Neuronal stem cell (in vitro differentiated cells): ENCODE measurements around the gene ABCD2.
A peak's percentile ranks its signal among the peaks of the same experiment; 100 is the strongest.

Source experiments
- DNase-seq: peaks from one replicate; pipeline ENCODE4 v3.0.0-alpha.2; 2013; ENCODE audit warnings: low spot score
- H2AFZ ChIP-seq: one replicate; pipeline ENCODE4 v1.6.1; 2013; ENCODE audit warnings: mild to moderate bottlenecking, low read length, inconsistent platforms
- H2AK5ac ChIP-seq: 2 replicates; pipeline ENCODE4 v1.6.1; 2013; ENCODE audit warnings: low read depth, mild to moderate bottlenecking, inconsistent platforms, low read length, moderate library complexity, mixed read lengths
- H2BK120ac ChIP-seq: 2 replicates; pipeline ENCODE4 v1.6.1; 2013; ENCODE audit warnings: low read depth, mild to moderate bottlenecking, inconsistent platforms, low read length, moderate library complexity, mixed read lengths
- H2BK12ac ChIP-seq: one replicate; pipeline ENCODE4 v1.6.1; 2013; ENCODE audit warnings: low read length, inconsistent platforms
- H2BK15ac ChIP-seq: 2 replicates; pipeline ENCODE4 v1.6.1; 2013; ENCODE audit warnings: mild to moderate bottlenecking, low read length, inconsistent platforms, mixed read lengths
- H2BK5ac ChIP-seq: one replicate; pipeline ENCODE4 v1.6.1; 2013; ENCODE audit warnings: inconsistent platforms, mild to moderate bottlenecking, low read length, moderate library complexity
- H3K14ac ChIP-seq: one replicate; pipeline ENCODE4 v1.6.1; 2013; ENCODE audit warnings: low read length, inconsistent platforms
- H3K18ac ChIP-seq: 2 replicates; pipeline ENCODE4 v1.6.1; 2013; ENCODE audit warnings: low read length, inconsistent platforms
- H3K23ac ChIP-seq: 2 replicates; pipeline ENCODE4 v1.6.1; 2013; ENCODE audit warnings: low read depth, mild to moderate bottlenecking, mixed read lengths, low read length, inconsistent platforms; ENCODE audit not compliant: poor library complexity
- H3K27ac ChIP-seq: replicated peaks from 3 replicates; pipeline ENCODE4 v1.5.1; 2013; ENCODE audit warnings: low read length, inconsistent platforms
- H3K27me3 ChIP-seq, 3 experiments: 2 replicates each; pipeline ENCODE4 v1.6.1; 2013; ENCODE audit warnings: low read length in 3 of 3, mild to moderate bottlenecking in 2 of 3, inconsistent platforms in 1 of 3, low read depth in 1 of 3, mixed read lengths in 1 of 3, moderate library complexity in 1 of 3; ENCODE audit not compliant: control insufficient read depth in 3 of 3, insufficient read depth in 3 of 3
- H3K36me3 ChIP-seq, 2 donors: replicated peaks in 1 of 2; 2 replicates each; pipeline ENCODE4 v1.6.1; 2013; ENCODE audit warnings: low read length in 2 of 2; ENCODE audit not compliant: control insufficient read depth in 2 of 2, insufficient read depth in 2 of 2
- H3K4ac ChIP-seq: 2 replicates; pipeline ENCODE4 v1.6.1; 2013; ENCODE audit warnings: inconsistent platforms, mild to moderate bottlenecking, low read length, moderate library complexity
- H3K4me1 ChIP-seq, 2 donors: 1 replicate in 1 of 2; 2 replicates in 1 of 2; pipeline ENCODE4 v1.6.1; 2013; ENCODE audit warnings: low read length in 2 of 2, low read depth in 1 of 2; ENCODE audit not compliant: control insufficient read depth in 2 of 2, insufficient read depth in 1 of 2
- H3K4me2 ChIP-seq: one replicate; pipeline ENCODE4 v1.6.1; 2013; ENCODE audit warnings: mild to moderate bottlenecking, low read length, inconsistent platforms; ENCODE audit not compliant: insufficient read depth, poor library complexity, severe bottlenecking
- H3K4me3 ChIP-seq, 2 donors: 2 replicates each; pipeline ENCODE4 v1.5.1; 2013; ENCODE audit warnings: low read length in 2 of 2, mild to moderate bottlenecking in 2 of 2, inconsistent platforms in 1 of 2, moderate library complexity in 1 of 2
- H3K79me1 ChIP-seq: one replicate; pipeline ENCODE4 v1.6.1; 2013; ENCODE audit warnings: low read depth, mild to moderate bottlenecking, inconsistent platforms, low read length, moderate library complexity
- H3K9ac ChIP-seq: one replicate; pipeline ENCODE4 v1.6.1; 2013; ENCODE audit warnings: mild to moderate bottlenecking, low read depth, low read length, inconsistent platforms; ENCODE audit not compliant: poor library complexity
- H3K9me3 ChIP-seq, 2 donors: replicated peaks in 1 of 2; 2 replicates each; pipeline versions ENCODE3 to v1.6.1; 2013; ENCODE audit warnings: low read length in 2 of 2, mild to moderate bottlenecking in 2 of 2, inconsistent platforms in 1 of 2, low read depth in 1 of 2, mixed read lengths in 1 of 2, moderate library complexity in 1 of 2; ENCODE audit not compliant: control insufficient read depth in 2 of 2, insufficient read depth in 1 of 2
- H4K8ac ChIP-seq: one replicate; pipeline ENCODE4 v1.6.1; 2013; ENCODE audit warnings: low read depth, mild to moderate bottlenecking, inconsistent platforms, low read length, moderate library complexity
- H4K91ac ChIP-seq: one replicate; pipeline ENCODE4 v1.6.1; 2013; ENCODE audit warnings: low read length, low read depth, mild to moderate bottlenecking, inconsistent platforms; ENCODE audit not compliant: poor library complexity
- WGBS, 2 donors: extraction: QIAGEN DNeasy Blood & Tissue Kit; methylation state at CpG; one replicate each; pipeline ENCODE4 v1.1.7; 2013; ENCODE audit warnings: missing lambda C conversion rate in 2 of 2, mixed read lengths in 1 of 2; ENCODE audit not compliant: insufficient read length in 2 of 2, insufficient replicate concordance in 1 of 2; ENCODE audit errors: extremely low coverage in 2 of 2; 5-methylcytosine and 5-hydroxymethylcytosine counted together

ABCD2 gene

DNA sequence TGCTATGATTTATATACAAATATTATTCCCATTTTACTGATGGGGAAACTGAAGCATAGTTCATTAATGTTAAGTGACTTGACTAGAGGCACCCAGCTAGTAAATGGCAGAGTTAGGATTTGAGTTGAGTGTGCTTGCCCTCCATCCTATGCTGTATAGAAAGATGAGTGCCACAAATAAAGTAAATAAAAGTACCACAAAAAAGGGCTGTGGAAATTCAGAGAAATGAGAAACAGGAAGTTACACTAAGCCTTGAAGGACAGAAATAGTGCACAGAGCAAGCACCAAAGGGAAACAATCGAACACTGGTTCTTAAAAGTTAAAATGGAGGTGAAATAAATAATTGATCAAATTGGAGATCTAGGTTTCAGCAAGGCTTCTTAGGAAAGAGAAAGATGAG is 9.2 kb upstream of the ABCD2 start:
- Histone ChIP-seq H3K9ac (no peak overlapping the region), H3K4me1 (no peaks in the 10 kb centered on the region), H2BK15ac (no peak overlapping the region), H3K79me1 (no peaks in the 10 kb centered on the region), H2AFZ (no peak overlapping the region), H3K4ac (no peak overlapping the region), H3K4me3 (no peak overlapping the region), H3K27me3 (no peaks in the 10 kb centered on the region), H3K4me2 (no peak overlapping the region), H2BK120ac (no peak overlapping the region), H2BK5ac (no peak overlapping the region), H4K91ac (no peak overlapping the region), H3K36me3 (no peaks in the 10 kb centered on the region), H2BK12ac (no peak overlapping the region), H3K14ac (no peak overlapping the region), H3K9me3 (no peaks in the 10 kb centered on the region), H3K18ac (no peak overlapping the region), H4K8ac (no peak overlapping the region), H3K23ac (no peak overlapping the region), H2AK5ac (no peak overlapping the region), H3K27ac (no peak overlapping the region)
- no peak for DNase-seq
- no CpG with 5 or more reads among the region's 1 CpG for WGBS, 2 donors

GRCh38 chr12:39627914-39628313 is 8.3 kb upstream of the ABCD2 start:
- Histone ChIP-seq H2BK12ac (no peak overlapping the region), H3K4me3 (no peak overlapping the region), H3K4me2 (no peak overlapping the region), H3K4me1 (no peaks in the 10 kb centered on the region), H3K27me3 (no peaks in the 10 kb centered on the region), H3K79me1 (no peaks in the 10 kb centered on the region), H3K18ac (no peak overlapping the region), H3K9ac (no peak overlapping the region), H3K23ac (no peak overlapping the region), H3K4ac (no peak overlapping the region), H4K8ac (no peak overlapping the region), H2AK5ac (no peak overlapping the region), H2AFZ (no peak overlapping the region), H3K27ac (no peak overlapping the region), H2BK5ac (no peak overlapping the region), H3K36me3 (no peaks in the 10 kb centered on the region), H3K14ac (no peak overlapping the region), H3K9me3 (no peaks in the 10 kb centered on the region), H2BK120ac (no peak overlapping the region), H4K91ac (no peak overlapping the region), H2BK15ac (no peak overlapping the region)
- no CpG with 5 or more reads among the region's 1 CpG for WGBS, 2 donors
- no peak for DNase-seq

DNA sequence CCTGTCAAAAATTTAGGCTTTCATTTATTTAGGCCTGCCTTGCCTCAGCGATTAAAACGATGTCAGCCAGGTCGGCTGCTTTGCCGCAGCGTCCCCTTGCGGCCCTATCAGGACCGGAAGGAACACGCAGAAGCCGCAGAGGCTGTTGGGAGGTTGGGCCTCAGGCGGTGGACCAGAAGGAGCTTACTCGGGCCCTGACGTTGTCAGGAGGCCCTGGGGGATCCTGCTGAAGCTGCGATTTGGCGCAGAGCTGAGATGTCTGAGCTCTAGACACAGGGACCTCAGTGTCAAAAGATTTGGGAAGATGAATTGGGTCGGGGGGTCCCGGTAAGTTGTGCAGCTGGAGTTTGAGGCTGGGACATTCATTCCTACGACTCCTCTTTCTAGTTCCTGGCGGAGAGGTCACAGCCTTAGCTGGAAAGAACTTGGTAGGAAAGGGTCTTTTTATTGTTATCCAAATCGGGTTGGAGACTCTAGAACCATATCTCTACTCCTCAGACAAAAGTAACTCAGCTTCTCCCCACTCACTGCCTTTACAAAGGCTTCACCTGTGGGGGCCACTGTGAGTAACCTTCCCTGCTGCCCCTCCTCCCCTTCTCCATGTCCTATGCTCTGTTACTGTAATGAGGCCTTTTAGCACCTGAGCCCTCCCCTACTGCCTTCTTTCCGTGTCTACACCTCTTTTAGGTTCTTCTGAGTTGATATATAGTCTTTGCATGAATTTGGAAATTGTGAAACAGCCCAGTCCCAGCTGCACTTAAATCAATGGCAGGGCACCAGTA is 6.6 kb upstream of the ABCD2 start:
- Histone ChIP-seq H2AFZ (peak overlapping the region; percentile 3), H3K18ac (no peak overlapping the region), H3K4me3 (no peak overlapping the region), H2AK5ac (no peak overlapping the region), H3K79me1 (no peaks in the 10 kb centered on the region), H2BK15ac (no peak overlapping the region), H2BK12ac (no peak overlapping the region), H3K9ac (no peak overlapping the region), H3K36me3 (no peaks in the 10 kb centered on the region), H3K4ac (no peak overlapping the region), H3K14ac (no peak overlapping the region), H3K23ac (no peak overlapping the region), H3K4me2 (no peak overlapping the region), H3K4me1 (no peaks in the 10 kb centered on the region), H3K27ac (no peak overlapping the region), H2BK120ac (no peak overlapping the region), H3K27me3 (no peaks in the 10 kb centered on the region), H4K8ac (no peak overlapping the region), H2BK5ac (no peak overlapping the region), H4K91ac (no peak overlapping the region), H3K9me3 (no peaks in the 10 kb centered on the region)
- DNase-seq = no peak
- WGBS, 2 donors = no CpG with 5 or more reads among the region's 20 CpGs

DNA sequence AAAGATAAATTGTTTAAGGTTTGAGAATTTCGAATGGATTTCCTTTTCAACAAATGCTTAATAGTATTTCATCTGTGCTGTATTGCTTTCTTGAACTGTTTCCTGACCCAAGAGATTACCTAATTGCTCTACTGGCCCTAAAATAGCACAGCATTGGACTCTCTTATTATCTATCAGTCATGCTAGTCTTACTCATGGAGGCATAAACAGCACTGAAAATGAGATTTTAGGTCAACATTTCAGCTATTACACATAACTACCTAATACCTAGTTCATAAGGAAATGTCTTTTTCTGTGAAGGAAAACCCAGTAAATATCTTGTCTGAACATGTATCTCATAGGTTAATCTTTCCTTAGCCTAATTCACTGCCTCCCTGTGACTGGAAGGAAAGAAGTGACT is 4.3 kb upstream of the ABCD2 start:
- Histone ChIP-seq H3K14ac (no peak overlapping the region), H3K4me1 (peaks cover 0 to 1% of the 10 kb centered on the region in 2 donors), H3K4ac (no peak overlapping the region), H3K27ac (no peak overlapping the region), H3K23ac (no peak overlapping the region), H4K91ac (no peak overlapping the region), H2BK120ac (no peak overlapping the region), H4K8ac (no peak overlapping the region), H2AFZ (no peak overlapping the region), H3K4me3 (no peak overlapping the region), H3K4me2 (no peak overlapping the region), H2BK15ac (no peak overlapping the region), H3K18ac (no peak overlapping the region), H3K79me1 (no peaks in the 10 kb centered on the region), H2BK5ac (no peak overlapping the region), H2AK5ac (no peak overlapping the region), H3K9ac (no peak overlapping the region), H3K27me3 (no peaks in the 10 kb centered on the region), H3K9me3 (no peaks in the 10 kb centered on the region), H3K36me3 (no peaks in the 10 kb centered on the region), H2BK12ac (no peak overlapping the region)
- DNase-seq = no peak
- WGBS, 2 donors = 100% methylated on average over 1 of the region's 1 CpG; no CpG with 5 or more reads in 1 of the 2 donors
